Stomach (tissue), 9 donors: ENCODE data around the gene PPP1R13B. TPM values are rescaled to one million over a fixed set of nuclear protein-coding genes. Genes with fewer than 3 reads are reported as not detected.

Source experiments
- DNase-seq, 2 donors: peaks; one replicate each; pipeline versions ENCODE4 v3.0.0 to v3.0.0-alpha.2; 2013 to 2019
- H3K27ac ChIP-seq, 5 donors: fragments of 200-600 bp in 4 of 5; sonication (generic) in 4 of 5; one replicate each; pipeline ENCODE4 v1.5.1; 2013 to 2019; ENCODE audit warnings: mild to moderate bottlenecking in 1 of 5, moderate library complexity in 1 of 5
- H3K27me3 ChIP-seq, 3 donors: fragments of 200-600 bp; sonication (generic); one replicate each; pipeline ENCODE4 v1.5.1; 2017 to 2019; ENCODE audit warnings: mixed run types in 1 of 3
- H3K36me3 ChIP-seq, 4 donors: fragments of 200-600 bp; sonication (generic); 1 replicate in 3 of 4; 2 replicates in 1 of 4; pipeline ENCODE4 v1.5.1; 2016 to 2019
- H3K4me1 ChIP-seq, 4 donors: fragments of 200-600 bp; sonication (generic); one replicate each; pipeline ENCODE4 v1.5.1; 2016 to 2019
- H3K4me3 ChIP-seq, 4 donors: fragments of 200-600 bp; sonication (generic) in 3 of 4; one replicate each; pipeline ENCODE4 v1.5.1; 2016 to 2019; ENCODE audit warnings: mild to moderate bottlenecking in 1 of 4
- H3K9me3 ChIP-seq, 4 donors: fragments of 200-600 bp; sonication (generic); one replicate each; pipeline ENCODE4 v1.5.1; 2016 to 2019
- EP300 ChIP-seq: sonication (generic); formaldehyde crosslinking; IDR thresholded peaks from one replicate; pipeline ENCODE4 v1.6.1; 2017; ENCODE audit warnings: antibody characterized with exemption
- POLR2A ChIP-seq, 4 donors: fragments of 450-650 bp; IDR thresholded peaks; one replicate each; pipeline ENCODE4 v1.6.1; 2016; ENCODE audit warnings: antibody characterized with exemption in 4 of 4, control low read depth in 2 of 4, mild to moderate bottlenecking in 1 of 4, moderate library complexity in 1 of 4
- POLR2AphosphoS5 ChIP-seq, 3 donors: sonication (generic); formaldehyde crosslinking; IDR thresholded peaks; one replicate each; pipeline ENCODE4 v1.6.1; 2016; ENCODE audit warnings: antibody characterized with exemption in 3 of 3
- WGBS, 5 donors: extraction: QIAGEN DNeasy Blood & Tissue Kit in 3 of 5; methylation state at CpG; one replicate each; pipeline versions ENCODE4 v1.1.5 to v1.1.7; 2013 to 2018; 5-methylcytosine and 5-hydroxymethylcytosine counted together
- intact Hi-C: fragments of 100-400 bp; cut with DNase I; formaldehyde crosslinking; loops from one replicate; pipeline ENCODE4 v1.15.1; 2023; ENCODE audit warnings: low total_unique reads
- polyA plus RNA-seq, 3 donors: library from polyadenylated mRNA; stranded (reverse); fragments of 200-250 nt; gene quantifications; one replicate each; pipeline ENCODE4 v1.2.3, GENCODE V29; 2013
- small RNA-seq, 4 donors: library from RNA; depleted of rRNA; stranded (forward); fragments of <200 nt; gene quantifications; one replicate each; pipeline ENCODE3, GENCODE V24; 2016
- total RNA-seq, 5 donors: library from RNA; depleted of rRNA; stranded (reverse); fragments of >200 nt; gene quantifications; one replicate each; pipeline versions ENCODE4 v1.1.0 to v1.2.3, GENCODE V29; 2014 to 2016
- TF ChIP-seq, protein P1 (sequence below), 7 experiments: fragments of 450-650 bp in 4 of 7; fragments of 200-600 bp in 3 of 7; sonication (generic) in 3 of 7; IDR thresholded peaks; one replicate each; pipeline ENCODE4 v1.5.1; 2016 to 2019; ENCODE audit warnings: antibody characterized with exemption in 7 of 7, control low read depth in 2 of 7, mild to moderate bottlenecking in 1 of 7
- donor health status: healthy with polysubstance abuse.
- donor health status: Bipolar disorder and iron deficiency.
- donor health status: healthy.

PPP1R13B gene
- total and polyA plus RNA-seq, 8 donors: 10.8 to 84.0 (median 18.3) TPM

GRCh38 chr14:103684471-103684870, 162.9 kb downstream of the PPP1R13B start:
- TF ChIP-seq, protein P1, sequence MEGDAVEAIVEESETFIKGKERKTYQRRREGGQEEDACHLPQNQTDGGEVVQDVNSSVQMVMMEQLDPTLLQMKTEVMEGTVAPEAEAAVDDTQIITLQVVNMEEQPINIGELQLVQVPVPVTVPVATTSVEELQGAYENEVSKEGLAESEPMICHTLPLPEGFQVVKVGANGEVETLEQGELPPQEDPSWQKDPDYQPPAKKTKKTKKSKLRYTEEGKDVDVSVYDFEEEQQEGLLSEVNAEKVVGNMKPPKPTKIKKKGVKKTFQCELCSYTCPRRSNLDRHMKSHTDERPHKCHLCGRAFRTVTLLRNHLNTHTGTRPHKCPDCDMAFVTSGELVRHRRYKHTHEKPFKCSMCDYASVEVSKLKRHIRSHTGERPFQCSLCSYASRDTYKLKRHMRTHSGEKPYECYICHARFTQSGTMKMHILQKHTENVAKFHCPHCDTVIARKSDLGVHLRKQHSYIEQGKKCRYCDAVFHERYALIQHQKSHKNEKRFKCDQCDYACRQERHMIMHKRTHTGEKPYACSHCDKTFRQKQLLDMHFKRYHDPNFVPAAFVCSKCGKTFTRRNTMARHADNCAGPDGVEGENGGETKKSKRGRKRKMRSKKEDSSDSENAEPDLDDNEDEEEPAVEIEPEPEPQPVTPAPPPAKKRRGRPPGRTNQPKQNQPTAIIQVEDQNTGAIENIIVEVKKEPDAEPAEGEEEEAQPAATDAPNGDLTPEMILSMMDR (IDR thresholded peaks at IDR 0.05): no peak
- no peak for TF ChIP-seq EP300
- TF ChIP-seq POLR2AphosphoS5 (IDR thresholded peaks at IDR 0.05): no peak
- TF ChIP-seq POLR2A (IDR thresholded peaks at IDR 0.05): no peak
- Histone ChIP-seq H3K4me1 (peaks cover 0 to 24% (median 10%) of the 10 kb centered on the region in 4 donors), H3K27ac (no peak overlapping the region), H3K27me3 (no peaks in the 10 kb centered on the region), H3K36me3 (peaks cover 63 to 100% (median 99%) of the 10 kb centered on the region in 4 donors), H3K4me3 (no peak overlapping the region), H3K9me3 (no peaks in the 10 kb centered on the region)
- DNase-seq: no peak
- 70 to 91% (median 84%) methylated on average over 6 of the region's 6 CpGs for WGBS, 5 donors
- intact Hi-C loops: no loop called here

Small RNA genes lying within 50 kb of the gene (small RNA-seq; reads per million reads assigned to genes)
- gene RF00019: 0 reads per million in 4 donors
- gene RF00280: 0 reads per million in 4 donors

Other genes with a start within 250 kb of the PPP1R13B start
- 100 to 1,000 TPM in 4 of 5 donors, 10 to 100 TPM in 1; 76.4 to 522 (median 201) TPM for gene KLC1, start 218.4 kb downstream of the PPP1R13B start, total RNA-seq
- 10 to 100 TPM; 56.5 to 90.3 (median 61.8) TPM for gene KLC1, start 218.4 kb downstream of the PPP1R13B start, polyA plus RNA-seq
- gene XRCC3, start 132.1 kb downstream of the PPP1R13B start, total RNA-seq: 10 to 100 TPM in 2 of 5 donors, 1 to 10 TPM in 3; 2.6 to 70.1 (median 7.0) TPM
- 1 to 10 TPM; 3.5 to 6.2 (median 3.8) TPM for gene XRCC3, start 132.1 kb downstream of the PPP1R13B start, polyA plus RNA-seq
- gene ZFYVE21, start 131.8 kb downstream of the PPP1R13B start, total RNA-seq: 100 to 1,000 TPM in 2 of 5 donors, 10 to 100 TPM in 3; 28.0 to 150 (median 64.8) TPM
- gene ZFYVE21, start 131.8 kb downstream of the PPP1R13B start, polyA plus RNA-seq: 10 to 100 TPM; 51.9 to 95.5 (median 81.0) TPM
- 1 to 10 TPM in 3 of 5 donors, not detected in 2; 1.3 to 8.8 (median 2.6) TPM for gene TDRD9, start 80.9 kb upstream of the PPP1R13B start, total RNA-seq
- 1 to 10 TPM in 2 of 3 donors, under 1 TPM in 1; 0.85 to 3.7 (median 2.2) TPM for gene TDRD9, start 80.9 kb upstream of the PPP1R13B start, polyA plus RNA-seq
- gene RD3L, start 95.0 kb upstream of the PPP1R13B start, total RNA-seq: not detected
- not detected for gene RD3L, start 95.0 kb upstream of the PPP1R13B start, polyA plus RNA-seq
- gene ASPG, start 238.1 kb upstream of the PPP1R13B start, total RNA-seq: 10 to 100 TPM in 1 of 5 donors, 1 to 10 TPM in 2, under 1 TPM in 1, not detected in 1; 0.58 to 10.7 (median 5.3) TPM
- 1 to 10 TPM in 2 of 3 donors, under 1 TPM in 1; 0.12 to 5.5 (median 4.4) TPM for gene ASPG, start 238.1 kb upstream of the PPP1R13B start, polyA plus RNA-seq